Fibroblast of pulmonary artery (primary cell): ENCODE measurements around the gene RAE1.

Experiments
- DNase-seq: peaks from one replicate; pipeline ENCODE4 v3.0.0-alpha.2; 2010; ENCODE audit warnings: low read depth
- H3K4me3 ChIP-seq: replicated peaks from 2 replicates; pipeline ENCODE4 v1.5.1; 2011; ENCODE audit warnings: low read depth, mild to moderate bottlenecking, control low read depth, low read length, moderate library complexity
- TF ChIP-seq, protein P1 (sequence below): IDR thresholded peaks from 2 replicates; pipeline ENCODE4 v1.5.1; 2011; ENCODE audit warnings: mild to moderate bottlenecking, control low read depth, low read length, inconsistent platforms; ENCODE audit errors: missing control alignments

RAE1 gene

DNA sequence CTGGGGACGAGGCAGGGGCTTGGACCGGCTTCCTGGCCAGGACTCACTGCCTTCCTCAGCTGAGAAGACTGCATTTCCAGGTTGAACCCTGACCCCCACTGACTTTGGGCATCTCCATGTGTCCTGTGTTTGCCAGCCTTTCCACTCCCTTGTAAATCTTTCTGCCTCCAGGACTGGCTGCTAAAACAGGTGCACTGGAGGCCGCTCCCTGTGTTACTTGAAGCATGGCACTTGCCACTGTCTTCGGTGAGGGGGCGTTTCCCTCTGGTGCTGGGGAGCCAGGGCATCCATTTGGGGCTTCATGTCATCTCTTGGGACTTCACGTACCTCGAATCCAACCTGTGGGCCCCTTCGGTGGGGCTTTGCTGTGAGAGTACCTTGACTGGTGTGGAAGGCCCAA is 33.4 kb downstream of the RAE1 start:
- no peak for DNase-seq
- TF ChIP-seq, protein P1, sequence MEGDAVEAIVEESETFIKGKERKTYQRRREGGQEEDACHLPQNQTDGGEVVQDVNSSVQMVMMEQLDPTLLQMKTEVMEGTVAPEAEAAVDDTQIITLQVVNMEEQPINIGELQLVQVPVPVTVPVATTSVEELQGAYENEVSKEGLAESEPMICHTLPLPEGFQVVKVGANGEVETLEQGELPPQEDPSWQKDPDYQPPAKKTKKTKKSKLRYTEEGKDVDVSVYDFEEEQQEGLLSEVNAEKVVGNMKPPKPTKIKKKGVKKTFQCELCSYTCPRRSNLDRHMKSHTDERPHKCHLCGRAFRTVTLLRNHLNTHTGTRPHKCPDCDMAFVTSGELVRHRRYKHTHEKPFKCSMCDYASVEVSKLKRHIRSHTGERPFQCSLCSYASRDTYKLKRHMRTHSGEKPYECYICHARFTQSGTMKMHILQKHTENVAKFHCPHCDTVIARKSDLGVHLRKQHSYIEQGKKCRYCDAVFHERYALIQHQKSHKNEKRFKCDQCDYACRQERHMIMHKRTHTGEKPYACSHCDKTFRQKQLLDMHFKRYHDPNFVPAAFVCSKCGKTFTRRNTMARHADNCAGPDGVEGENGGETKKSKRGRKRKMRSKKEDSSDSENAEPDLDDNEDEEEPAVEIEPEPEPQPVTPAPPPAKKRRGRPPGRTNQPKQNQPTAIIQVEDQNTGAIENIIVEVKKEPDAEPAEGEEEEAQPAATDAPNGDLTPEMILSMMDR: no peak

DNA sequence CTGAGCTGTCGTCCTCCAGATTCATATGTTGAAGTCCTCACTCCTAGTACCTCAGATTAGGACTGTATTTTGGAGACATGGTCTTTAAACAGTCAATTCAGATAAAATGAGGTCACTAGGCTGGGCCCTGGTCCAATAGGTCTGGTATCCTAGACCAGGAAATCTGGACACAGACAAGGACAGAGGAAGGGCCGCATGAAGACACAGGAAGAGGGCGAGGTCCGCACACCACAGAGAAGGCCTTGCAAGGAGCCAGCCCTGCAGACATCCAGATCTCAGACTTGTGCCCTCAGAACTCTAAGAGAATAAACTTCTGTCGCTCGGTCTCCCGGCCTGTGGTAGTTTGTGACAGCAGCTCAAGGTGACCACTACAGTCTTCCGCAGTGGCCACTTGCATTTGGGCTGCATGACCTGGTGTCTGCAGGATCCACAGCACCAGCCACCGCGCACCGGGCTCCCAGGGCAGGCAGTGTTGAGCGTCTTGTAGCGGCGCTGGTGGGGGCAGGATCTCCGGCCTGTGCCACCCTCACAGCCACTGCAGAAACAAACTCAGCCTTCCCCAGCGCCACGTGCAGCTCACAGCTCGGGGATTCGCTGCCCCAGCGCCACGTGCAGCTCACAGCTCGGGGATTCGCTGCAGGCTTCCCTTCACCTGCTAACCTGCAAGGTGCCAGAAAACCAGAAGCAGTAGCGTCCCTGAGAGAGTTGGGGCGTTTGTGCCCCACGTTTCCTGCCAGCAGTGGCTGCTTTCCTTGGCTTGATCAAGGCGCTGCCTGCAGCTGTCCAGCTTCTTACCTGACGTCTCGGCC is 34.1 kb downstream of the RAE1 start:
- no peak for DNase-seq
- no peak overlapping the region for H3K4me3 ChIP-seq
- TF ChIP-seq, protein P1: no peak

More for the DNA sequence above, 33.4 kb downstream of the RAE1 start:
- no peak overlapping the region for H3K4me3 ChIP-seq

DNA sequence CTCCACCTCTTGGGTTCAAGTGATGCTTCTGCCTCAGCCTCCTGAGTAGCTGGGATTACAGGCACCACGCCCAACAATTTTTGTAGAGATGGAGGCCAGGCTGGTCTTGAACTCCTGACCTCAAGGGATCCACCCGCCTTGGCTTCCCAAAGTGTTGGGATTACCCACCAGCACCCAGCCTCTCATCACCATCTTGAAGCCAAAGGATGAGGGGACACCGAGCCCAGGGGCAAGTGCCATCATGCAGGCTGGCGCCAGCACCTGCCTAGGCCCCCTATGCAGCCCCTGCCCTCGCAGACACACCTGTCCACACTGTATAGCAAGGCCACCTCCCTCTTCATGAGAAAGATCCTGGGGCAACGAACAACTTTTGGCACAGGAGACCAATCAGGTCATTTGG is 34.9 kb downstream of the RAE1 start:
- TF ChIP-seq, protein P1: no peak
- DNase-seq: no peak
- H3K4me3 ChIP-seq: no peak overlapping the region

DNA sequence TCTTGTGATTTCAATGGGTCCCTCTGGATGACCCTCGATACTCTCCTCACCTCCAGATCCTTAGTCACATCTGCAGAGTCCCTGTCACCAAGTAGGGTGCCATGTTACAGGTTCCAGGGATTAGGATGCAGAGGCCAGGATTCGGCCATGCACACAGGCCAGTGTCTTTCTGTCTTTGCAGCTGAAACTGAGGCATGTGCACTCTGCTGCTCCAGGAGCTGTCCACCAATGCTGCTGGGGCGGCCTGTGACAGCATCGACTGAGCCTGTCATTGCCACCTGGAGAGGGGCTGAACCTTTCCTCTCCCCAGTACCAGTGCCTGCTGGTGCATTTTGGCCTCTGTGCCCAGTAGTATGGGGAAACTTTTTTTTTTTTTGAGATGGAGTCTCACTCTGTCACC is 35.7 kb downstream of the RAE1 start:
- TF ChIP-seq, protein P1: no peak
- no peak for DNase-seq
- H3K4me3 ChIP-seq: no peak overlapping the region

DNA sequence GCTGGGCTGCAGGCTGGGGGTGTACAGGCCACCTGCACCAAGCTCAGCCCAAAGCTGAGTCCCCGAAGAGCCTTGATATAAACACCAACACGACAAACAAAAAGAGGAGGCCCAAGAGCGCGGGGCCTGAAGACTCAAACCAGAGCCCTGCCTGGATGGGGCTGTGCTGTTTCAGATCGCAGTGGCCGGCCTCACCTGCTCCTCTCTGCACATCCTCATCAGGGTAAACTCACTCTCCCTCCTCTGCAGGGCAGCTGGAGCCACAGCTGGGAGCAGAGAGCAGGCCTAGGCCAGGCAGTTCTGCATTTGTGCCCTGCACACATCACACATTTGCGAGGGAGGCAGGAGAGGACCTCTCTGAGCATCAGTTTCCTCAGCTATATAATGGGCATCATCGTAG is 36.4 kb downstream of the RAE1 start:
- no peak for DNase-seq
- no peak overlapping the region for H3K4me3 ChIP-seq
- TF ChIP-seq, protein P1: no peak

DNA sequence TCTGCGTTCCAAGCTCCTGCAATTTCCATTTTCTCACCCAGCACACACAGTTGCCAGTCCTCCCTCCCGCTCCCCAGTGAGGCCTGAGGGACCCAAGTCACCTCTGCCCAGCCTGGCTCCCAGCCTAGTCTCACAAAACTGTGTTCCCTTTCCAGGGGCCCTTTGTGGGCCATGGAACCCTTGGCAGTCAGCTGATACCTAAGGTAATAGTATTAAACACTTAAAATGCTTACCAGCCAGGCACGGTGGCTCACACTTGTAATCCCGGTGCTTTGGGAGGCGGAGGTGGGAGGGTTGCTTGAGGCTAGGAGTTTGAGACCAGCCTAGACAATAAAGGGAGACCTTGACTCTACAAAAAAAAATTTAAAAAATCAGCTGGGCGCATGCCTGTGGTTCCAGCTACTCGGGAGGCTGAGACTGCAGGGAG is 36.9 kb downstream of the RAE1 start:
- no peak for DNase-seq
- TF ChIP-seq, protein P1: no peak
- H3K4me3 ChIP-seq: no peak overlapping the region
